H1 (cell line): ENCODE data around the gene HIPK2. TPM values are rescaled to one million over a fixed set of nuclear protein-coding genes. Genes with fewer than 3 reads are reported as not detected.
"Not testable (repeated sequence)": the region's sequence is repeated elsewhere in the genome, so short reads cannot be mapped to it uniquely, and the experiment has no call there.

Experiments used
- CTCF ChIA-PET: fragments of 300-600 bp; sonication (Branson Sonifier 250); formaldehyde crosslinking; loops from one replicate; lab custom pipeline; 2021; ENCODE audit not compliant: partially characterized antibody; lab: Charles Lee
- POLR2A ChIA-PET: fragments of 300-600 bp; sonication (Branson Sonifier 250); formaldehyde crosslinking; loops from one replicate; lab custom pipeline; 2021; ENCODE audit warnings: inconsistent platforms; ENCODE audit not compliant: partially characterized antibody; lab: Charles Lee
- DNase-seq, 2 experiments: peaks; one replicate each; pipeline versions ENCODE4 v3.0.0 to v3.0.0-alpha.2; 2010 to 2022; ENCODE audit warnings: low spot score in 2 of 2, low read depth in 1 of 2, mixed read lengths in 1 of 2
- FAIRE-seq: peaks from 2 replicates; lab custom pipeline; 2011; peaks lifted over from hg19 to GRCh38; lab: Jason Lieb, UNC
- H2AFZ ChIP-seq: 2 replicates; pipeline ENCODE4 v1.8.1; 2012; ENCODE audit warnings: low read length, inconsistent platforms
- H2AK5ac ChIP-seq: 2 replicates; pipeline ENCODE4 v1.6.1; 2013; ENCODE audit warnings: low read depth, low read length
- H2BK120ac ChIP-seq: replicated peaks from 2 replicates; pipeline ENCODE3; 2013; ENCODE audit warnings: low read depth, low read length, inconsistent platforms
- H2BK12ac ChIP-seq: 2 replicates; pipeline ENCODE4 v1.6.1; 2013; ENCODE audit warnings: low read depth, low read length
- H2BK15ac ChIP-seq: 2 replicates; pipeline ENCODE4 v1.6.1; 2013; ENCODE audit warnings: low read length
- H2BK20ac ChIP-seq: 2 replicates; pipeline ENCODE4 v1.6.1; 2013; ENCODE audit warnings: low read length
- H2BK5ac ChIP-seq: 2 replicates; pipeline ENCODE4 v1.6.1; 2013; ENCODE audit warnings: low read depth, low read length
- H3K14ac ChIP-seq: 2 replicates; pipeline ENCODE4 v1.6.1; 2013; ENCODE audit warnings: inconsistent platforms; ENCODE audit not compliant: insufficient read length
- H3K18ac ChIP-seq: 2 replicates; pipeline ENCODE4 v1.6.1; 2013; ENCODE audit warnings: low read length; ENCODE audit errors: extremely low read depth
- H3K23ac ChIP-seq: 2 replicates; pipeline ENCODE4 v1.6.1; 2013; ENCODE audit warnings: inconsistent platforms; ENCODE audit not compliant: insufficient read length
- H3K23me2 ChIP-seq: 2 replicates; pipeline ENCODE4 v1.6.1; 2013; ENCODE audit warnings: low read depth, low read length
- H3K27ac ChIP-seq: 2 replicates; pipeline ENCODE4 v1.6.1; 2011; ENCODE audit warnings: low read depth, low read length, inconsistent platforms
- H3K27me3 ChIP-seq, 4 experiments: replicated peaks in 1 of 4; 1 replicate in 1 of 4; 2 replicates in 3 of 4; pipeline versions ENCODE4 v1.6.1 to v1.8.1; 2011 to 2013; ENCODE audit warnings: low read length in 3 of 4, mild to moderate bottlenecking in 3 of 4, inconsistent platforms in 2 of 4, mixed read lengths in 2 of 4, moderate library complexity in 1 of 4; ENCODE audit not compliant: control insufficient read depth in 3 of 4, insufficient read depth in 3 of 4; ENCODE audit errors: extremely low read depth in 1 of 4
- H3K36me3 ChIP-seq, 4 experiments: 2 replicates each; pipeline versions ENCODE4 v1.6.1 to v1.8.1; 2011 to 2013; ENCODE audit warnings: mild to moderate bottlenecking in 4 of 4, low read length in 3 of 4, moderate library complexity in 2 of 4, control low read depth in 1 of 4, inconsistent platforms in 1 of 4; ENCODE audit not compliant: insufficient read depth in 4 of 4, control insufficient read depth in 2 of 4
- H3K4ac ChIP-seq: replicated peaks from 2 replicates; pipeline ENCODE3; 2013; ENCODE audit warnings: low read length, low read depth, mixed read lengths, inconsistent platforms; ENCODE audit not compliant: insufficient read length
- H3K4me1 ChIP-seq, 4 experiments: replicated peaks in 1 of 4; 1 replicate in 1 of 4; 2 replicates in 3 of 4; pipeline versions ENCODE4 v1.6.1 to v1.8.1; 2011 to 2013; ENCODE audit warnings: low read length in 3 of 4, inconsistent platforms in 2 of 4, mixed read lengths in 1 of 4; ENCODE audit not compliant: insufficient read depth in 4 of 4, control insufficient read depth in 3 of 4
- H3K4me2 ChIP-seq, 2 experiments: 2 replicates each; pipeline versions ENCODE4 v1.6.1 to v1.8.1; 2011 to 2013; ENCODE audit warnings: low read depth in 2 of 2, low read length in 2 of 2, control low read depth in 1 of 2, inconsistent platforms in 1 of 2, mild to moderate bottlenecking in 1 of 2; ENCODE audit not compliant: insufficient read depth in 1 of 2
- H3K4me3 ChIP-seq, 4 experiments: fragments of 200-600, 300-600 bp in 1 of 4; sonication (generic), shearing (Covaris generic), sonication (Bioruptor Twin) in 1 of 4; 2 replicates each; pipeline versions ENCODE4 v1.5.1 to v1.8.1; 2011 to 2016; ENCODE audit warnings: low read length in 4 of 4, low read depth in 3 of 4, control low read depth in 2 of 4, inconsistent platforms in 2 of 4, mild to moderate bottlenecking in 2 of 4, mixed read lengths in 1 of 4, moderate library complexity in 1 of 4; ENCODE audit not compliant: insufficient read depth in 2 of 4; ENCODE audit errors: extremely low read depth in 1 of 4
- H3K56ac ChIP-seq: replicated peaks from 2 replicates; pipeline ENCODE3; 2013; ENCODE audit warnings: low read depth, mild to moderate bottlenecking, mixed read lengths, low read length, inconsistent platforms; ENCODE audit not compliant: insufficient read length
- H3K79me1 ChIP-seq: 2 replicates; pipeline ENCODE4 v1.6.1; 2013; ENCODE audit warnings: low read depth, low read length, control low read depth
- H3K79me2 ChIP-seq, 2 experiments: 2 replicates each; pipeline versions ENCODE4 v1.6.1 to v1.8.1; 2012 to 2013; ENCODE audit warnings: low read length in 2 of 2, mild to moderate bottlenecking in 2 of 2, inconsistent platforms in 1 of 2; ENCODE audit not compliant: insufficient read depth in 2 of 2, control insufficient read depth in 1 of 2
- H3K9ac ChIP-seq, 4 experiments: replicated peaks in 1 of 4; 1 replicate in 1 of 4; 2 replicates in 3 of 4; pipeline versions ENCODE4 v1.6.1 to v1.8.1; 2011 to 2013; ENCODE audit warnings: low read depth in 3 of 4, low read length in 3 of 4, control low read depth in 2 of 4, mild to moderate bottlenecking in 2 of 4, moderate library complexity in 2 of 4, inconsistent platforms in 1 of 4; ENCODE audit errors: extremely low read depth in 1 of 4
- H3K9me3 ChIP-seq, 2 experiments: 2 replicates each; pipeline versions ENCODE4 v1.6.1 to v1.8.1; 2012 to 2013; ENCODE audit warnings: mild to moderate bottlenecking in 2 of 2, moderate library complexity in 2 of 2, control low read depth in 1 of 2, inconsistent platforms in 1 of 2, low read depth in 1 of 2, low read length in 1 of 2, mixed read lengths in 1 of 2; ENCODE audit not compliant: insufficient read depth in 2 of 2
- H4K20me1 ChIP-seq, 2 experiments: replicated peaks in 1 of 2; 2 replicates each; pipeline versions ENCODE3 to v1.8.1; 2011 to 2013; ENCODE audit warnings: inconsistent platforms in 2 of 2, low read length in 2 of 2, mild to moderate bottlenecking in 1 of 2; ENCODE audit not compliant: insufficient read depth in 2 of 2, control insufficient read depth in 1 of 2
- H4K5ac ChIP-seq: 2 replicates; pipeline ENCODE4 v1.6.1; 2013; ENCODE audit warnings: low read length, low read depth, mixed read lengths, inconsistent platforms; ENCODE audit not compliant: insufficient read length
- H4K8ac ChIP-seq: 2 replicates; pipeline ENCODE4 v1.8.0; 2013; ENCODE audit warnings: mild to moderate bottlenecking, moderate library complexity, low read length, inconsistent platforms; ENCODE audit not compliant: insufficient read depth; ENCODE audit errors: extremely low read depth
- H4K91ac ChIP-seq: replicated peaks from 2 replicates; pipeline ENCODE3; 2013; ENCODE audit warnings: low read length, mixed read lengths, inconsistent platforms; ENCODE audit not compliant: insufficient read length
- BCL11A ChIP-seq, 2 experiments: IDR thresholded peaks; one replicate each; pipeline ENCODE4 v1.6.1; 2011; ENCODE audit warnings: low read depth in 2 of 2, low read length in 2 of 2, mild to moderate bottlenecking in 2 of 2
- CBX8 ChIP-seq: fragments of 300-800, 300-1000 bp; sonication (generic); IDR thresholded peaks from 2 replicates; pipeline ENCODE4 v1.7.1; 2016; ENCODE audit warnings: low read depth, low read length, borderline replicate concordance
- KDM1A ChIP-seq: fragments of 200-600, 300-600 bp; sonication (generic); IDR thresholded peaks from 2 replicates; pipeline ENCODE4 v1.7.1; 2016; ENCODE audit warnings: mild to moderate bottlenecking, low read length, borderline replicate concordance
- WGBS, 2 experiments: shearing (Covaris generic) in 1 of 2; methylation state at CpG; one replicate each; pipeline versions ENCODE4 v1.1.6 to v1.1.7; 2013 to 2015; ENCODE audit warnings: low lambda C conversion rate in 2 of 2, mixed read lengths in 2 of 2, inconsistent platforms in 1 of 2, low coverage in 1 of 2, missing lambda C conversion rate in 1 of 2; ENCODE audit not compliant: insufficient replicate concordance in 2 of 2, insufficient coverage in 1 of 2, insufficient read length in 1 of 2; ENCODE audit errors: extremely low coverage in 1 of 2, missing lambda C conversion rate in 1 of 2; 5-methylcytosine and 5-hydroxymethylcytosine counted together
- polyA plus RNA-seq, 7 experiments: library from polyadenylated mRNA; depleted of rRNA in 3 of 7; stranded (reverse) in 5 of 7; unstranded in 2 of 7; fragments of >200 nt in 5 of 7; fragments of 200-250 nt in 2 of 7; gene quantifications; 1 replicate in 5 of 7; 2 replicates in 1 of 7; 4 replicates in 1 of 7; pipeline versions ENCODE4 v1.2.1 to v1.2.3, GENCODE V29; 2011 to 2013; ENCODE audit warnings: missing spikeins in 2 of 7, mixed read lengths in 2 of 7
- total RNA-seq: library from RNA; stranded (reverse); fragmentation: NEBNext Ultra II Directional; extraction: Animal tissue kit (Norgen Biotek cat#: 25700); gene quantifications from 2 replicates; pipeline ENCODE4 v1.2.1, GENCODE V29; 2021
- TF ChIP-seq, protein P1 (sequence below): IDR thresholded peaks from 2 replicates; pipeline ENCODE4 v1.6.1; 2011; ENCODE audit warnings: low read length, improper control_type of control experiment

HIPK2 gene
- total and polyA plus RNA-seq, 2 of the 8 experiments (the other 6 are each of a cell fraction or from before 2014, with no cell fraction given): 8.3 to 24.3 TPM

DNA sequence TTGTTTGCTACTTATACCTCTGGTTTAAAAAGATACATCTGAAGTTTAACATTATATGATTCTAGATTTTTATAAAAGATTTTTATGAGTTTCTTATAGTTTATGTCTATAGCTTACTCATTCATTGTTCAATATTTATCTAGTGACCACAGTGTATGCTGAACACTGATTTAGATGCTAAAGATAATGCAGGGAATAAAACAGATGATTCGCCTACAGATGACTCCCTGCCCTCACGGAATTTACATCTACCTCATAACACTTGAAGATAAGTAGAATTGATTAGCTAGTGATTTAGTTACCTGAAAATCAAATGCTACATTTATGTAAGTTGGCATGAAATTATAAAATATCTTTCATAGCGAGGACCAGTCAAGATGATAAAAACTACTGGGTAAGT is 105.8 kb downstream of the HIPK2 start (continued):
- no peak for TF ChIP-seq BCL11A (IDR thresholded peaks at IDR 0.05; ENCODE audit: low read depth in 2 of 2, low read length in 2 of 2)
- TF ChIP-seq KDM1A: no peak
- TF ChIP-seq, protein P1, sequence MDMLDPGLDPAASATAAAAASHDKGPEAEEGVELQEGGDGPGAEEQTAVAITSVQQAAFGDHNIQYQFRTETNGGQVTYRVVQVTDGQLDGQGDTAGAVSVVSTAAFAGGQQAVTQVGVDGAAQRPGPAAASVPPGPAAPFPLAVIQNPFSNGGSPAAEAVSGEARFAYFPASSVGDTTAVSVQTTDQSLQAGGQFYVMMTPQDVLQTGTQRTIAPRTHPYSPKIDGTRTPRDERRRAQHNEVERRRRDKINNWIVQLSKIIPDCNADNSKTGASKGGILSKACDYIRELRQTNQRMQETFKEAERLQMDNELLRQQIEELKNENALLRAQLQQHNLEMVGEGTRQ: no peak
- TF ChIP-seq CBX8: no peak

GRCh38 chr7:139670662-139671061 is 107.1 kb downstream of the HIPK2 start:
- ChIA-PET POLR2A (interaction anchor here (0.7 kb wide), 1 partner anchor 19 kb away, joined by 4 read pairs; no protein-coding TSS in a partner anchor), CTCF (interaction anchor here (0.7 to 1.8 kb wide), 2 partner anchors 13 to 25 kb away, joined by 5 to 7 read pairs; no protein-coding TSS in a partner anchor)
- 96% methylated on average over 7 of the region's 7 CpGs; no CpG with 5 or more reads in 1 of the 2 experiments for WGBS, 2 experiments
- H3K79me2 ChIP-seq, H4K20me1 ChIP-seq, H2BK15ac ChIP-seq, H2BK20ac ChIP-seq, H2BK12ac ChIP-seq, H3K27me3 ChIP-seq, H3K18ac ChIP-seq, H2AFZ ChIP-seq, H4K91ac ChIP-seq, H3K9me3 ChIP-seq, H2BK5ac ChIP-seq, H3K4me3 ChIP-seq, H3K23ac ChIP-seq, H3K4ac ChIP-seq, FAIRE-seq, H4K5ac ChIP-seq, H3K79me1 ChIP-seq, H3K4me2 ChIP-seq, H3K23me2 ChIP-seq, H3K14ac ChIP-seq, H3K36me3 ChIP-seq, DNase-seq, H4K8ac ChIP-seq, H2AK5ac ChIP-seq, H3K9ac ChIP-seq, H3K4me1 ChIP-seq, H3K56ac ChIP-seq, H3K27ac ChIP-seq, H2BK120ac ChIP-seq: not testable (repeated sequence)
